HEK293T (cell line): ENCODE results near the gene GPR75.

Source experiments
- CTCF ChIA-PET: fragments of 350-600 bp; formaldehyde crosslinking; extraction: SDS; loops from one replicate; lab custom pipeline; 2021; ENCODE audit warnings: antibody characterized with exemption, inconsistent platforms; lab: Yijun Ruan, JAX
- POLR2A ChIA-PET: fragments of 350-600 bp; formaldehyde crosslinking; extraction: SDS; loops from one replicate; lab custom pipeline; 2020; ENCODE audit warnings: antibody characterized with exemption, inconsistent platforms; lab: Yijun Ruan, JAX
- DNase-seq: peaks from one replicate; pipeline ENCODE4 v3.0.0; 2012; ENCODE audit warnings: mixed read lengths; ENCODE audit errors: extremely low spot score
- ARNT ChIP-seq: fragments of 450-650 bp; IDR thresholded peaks from 2 replicates; pipeline ENCODE4 v1.6.1; 2017; ENCODE audit warnings: mild to moderate bottlenecking
- BHLHE40 ChIP-seq: fragments of 450-650 bp; IDR thresholded peaks from 2 replicates; pipeline ENCODE4 v1.6.1; 2016; ENCODE audit warnings: mild to moderate bottlenecking, moderate library complexity, borderline replicate concordance
- CTBP1 ChIP-seq: fragments of 450-650 bp; IDR thresholded peaks from 2 replicates; pipeline ENCODE4 v1.6.1; 2016; ENCODE audit warnings: borderline replicate concordance
- ELF4 ChIP-seq: fragments of 450-650 bp; IDR thresholded peaks from 2 replicates; pipeline ENCODE4 v1.6.1; 2017; ENCODE audit warnings: antibody characterized with exemption
- FOXA1 ChIP-seq: fragments of 450-650 bp; IDR thresholded peaks from 2 replicates; pipeline ENCODE4 v1.6.1; 2016; ENCODE audit warnings: mild to moderate bottlenecking
- FOXK2 ChIP-seq: fragments of 450-650 bp; IDR thresholded peaks from 2 replicates; pipeline ENCODE4 v1.6.1; 2016; ENCODE audit warnings: mild to moderate bottlenecking
- FOXM1 ChIP-seq: fragments of 450-650 bp; IDR thresholded peaks from 2 replicates; pipeline ENCODE4 v1.6.1; 2017; ENCODE audit warnings: mild to moderate bottlenecking, borderline replicate concordance
- HDGF ChIP-seq: fragments of 450-650 bp; IDR thresholded peaks from 2 replicates; pipeline ENCODE4 v1.6.1; 2017; ENCODE audit warnings: antibody characterized with exemption, borderline replicate concordance
- L3MBTL2 ChIP-seq: fragments of 450-650 bp; conservative IDR thresholded peaks from 2 replicates; pipeline ENCODE4 v1.6.1; 2016; ENCODE audit warnings: mild to moderate bottlenecking
- LEF1 ChIP-seq: fragments of 450-650 bp; IDR thresholded peaks from 2 replicates; pipeline ENCODE4 v1.6.1; 2017; ENCODE audit warnings: mild to moderate bottlenecking, borderline replicate concordance
- NFRKB ChIP-seq: fragments of 450-650 bp; IDR thresholded peaks from 2 replicates; pipeline ENCODE4 v1.6.1; 2016; ENCODE audit warnings: mild to moderate bottlenecking, moderate library complexity
- PKNOX1 ChIP-seq: fragments of 450-650 bp; IDR thresholded peaks from 2 replicates; pipeline ENCODE4 v1.6.1; 2016
- SP1 ChIP-seq: fragments of 450-650 bp; IDR thresholded peaks from 2 replicates; pipeline ENCODE4 v1.6.1; 2017
- SUZ12 ChIP-seq: fragments of 450-650 bp; IDR thresholded peaks from 2 replicates; pipeline ENCODE4 v1.6.1; 2016; ENCODE audit warnings: mild to moderate bottlenecking
- TARDBP ChIP-seq: fragments of 450-650 bp; IDR thresholded peaks from 2 replicates; pipeline ENCODE4 v1.6.1; 2016
- ZNF384 ChIP-seq: fragments of 450-650 bp; IDR thresholded peaks from 2 replicates; pipeline ENCODE4 v1.6.1; 2016

Gene GPR75

GRCh38 chr2:53859206-53860181 lies at the start of gene GPR75:
Gene GPR75 (minus strand): TSS chr2:53859967. CDS start chr2:53854756, 5,211 bp downstream.
- POLR2A ChIA-PET, result no interaction called here
- CTCF ChIA-PET, result interaction anchor here (0.6 kb wide), 1 partner anchor 13 kb away, joined by 3 read pairs; no protein-coding TSS in a partner anchor
- TF ChIP-seq SUZ12, result no peak
- no peak for TF ChIP-seq NFRKB
- TF ChIP-seq TARDBP, result no peak
- no peak for TF ChIP-seq ZNF384
- TF ChIP-seq SP1, result no peak
- no peak for TF ChIP-seq PKNOX1
- TF ChIP-seq FOXA1, result no peak
- TF ChIP-seq ARNT, result no peak
- TF ChIP-seq LEF1, result no peak
- TF ChIP-seq ELF4, result no peak
- no peak for TF ChIP-seq BHLHE40
- no peak for TF ChIP-seq FOXM1
- TF ChIP-seq FOXK2, result no peak
- no peak for TF ChIP-seq HDGF
- TF ChIP-seq L3MBTL2, result no peak
- no peak for TF ChIP-seq CTBP1
- DNase-seq, result no peak

- POLR2A ChIA-PET, result no interaction called here
- TF ChIP-seq SUZ12, result no peak
- no peak for TF ChIP-seq BHLHE40
- TF ChIP-seq NFRKB, result no peak
- TF ChIP-seq SP1, result no peak
- no peak for TF ChIP-seq FOXM1
- TF ChIP-seq FOXK2, result no peak
- no peak for TF ChIP-seq L3MBTL2
- no peak for TF ChIP-seq ZNF384
- no peak for TF ChIP-seq LEF1
- no peak for TF ChIP-seq ELF4
- CTCF ChIA-PET, result no interaction called here
- DNase-seq, result no peak
Measured at GRCh38 chr2:53907582-53907981, 47.8 kb upstream of the GPR75 start.

GRCh38 chr2:53905396-53905795 lies 45.6 kb upstream of the GPR75 start:
- TF ChIP-seq BHLHE40 (no peak), ARNT (no peak), HDGF (no peak), ELF4 (no peak), TARDBP (no peak), CTBP1 (no peak), ZNF384 (no peak), LEF1 (no peak), SUZ12 (no peak), L3MBTL2 (no peak), FOXK2 (no peak)
- DNase-seq, result no peak
- CTCF ChIA-PET, result no interaction called here
- POLR2A ChIA-PET, result no interaction called here

GRCh38 chr2:53903011-53903410 lies 43.2 kb upstream of the GPR75 start:
- no peak for DNase-seq
- POLR2A ChIA-PET, result no interaction called here
- CTCF ChIA-PET, result no interaction called here
- TF ChIP-seq LEF1, result no peak
- TF ChIP-seq BHLHE40, result no peak
- TF ChIP-seq ELF4, result no peak
- TF ChIP-seq FOXM1, result no peak
- TF ChIP-seq ZNF384, result no peak
- no peak for TF ChIP-seq L3MBTL2
- TF ChIP-seq TARDBP, result no peak
- no peak for TF ChIP-seq CTBP1
- TF ChIP-seq ARNT, result no peak
- no peak for TF ChIP-seq NFRKB
- no peak for TF ChIP-seq FOXA1
- no peak for TF ChIP-seq FOXK2
- TF ChIP-seq SP1, result no peak
- no peak for TF ChIP-seq SUZ12
- TF ChIP-seq HDGF, result no peak

- CTCF ChIA-PET, result no interaction called here
- DNase-seq, result no peak
- POLR2A ChIA-PET, result no interaction called here
- no peak for TF ChIP-seq PKNOX1
- no peak for TF ChIP-seq ELF4
- no peak for TF ChIP-seq FOXA1
- no peak for TF ChIP-seq LEF1
- TF ChIP-seq HDGF, result no peak
- no peak for TF ChIP-seq CTBP1
- no peak for TF ChIP-seq ARNT
- no peak for TF ChIP-seq BHLHE40
- no peak for TF ChIP-seq FOXM1
- TF ChIP-seq FOXK2, result no peak
- no peak for TF ChIP-seq TARDBP
- TF ChIP-seq SP1, result no peak
- TF ChIP-seq NFRKB, result no peak
- no peak for TF ChIP-seq ZNF384
- TF ChIP-seq SUZ12, result no peak
- TF ChIP-seq L3MBTL2, result no peak
Measured at GRCh38 chr2:53901192-53901591, 41.4 kb upstream of the GPR75 start.

GRCh38 chr2:53896864-53897263 lies 37.1 kb upstream of the GPR75 start:
- ChIA-PET CTCF (no interaction called here), POLR2A (no interaction called here)
- TF ChIP-seq SUZ12, result no peak
- TF ChIP-seq BHLHE40, result no peak
- no peak for TF ChIP-seq TARDBP
- TF ChIP-seq PKNOX1, result no peak
- no peak for TF ChIP-seq FOXA1
- TF ChIP-seq FOXM1, result no peak
- TF ChIP-seq ELF4, result no peak
- no peak for TF ChIP-seq CTBP1
- no peak for TF ChIP-seq FOXK2
- TF ChIP-seq ARNT, result no peak
- TF ChIP-seq L3MBTL2, result no peak
- no peak for TF ChIP-seq LEF1
- no peak for TF ChIP-seq HDGF
- no peak for TF ChIP-seq SP1
- TF ChIP-seq NFRKB, result no peak
- TF ChIP-seq ZNF384, result no peak
- DNase-seq, result no peak
